PFSK-1 (cell line): Measurements from ENCODE around the gene MAPKBP1.

Experiments used
- POLR2AphosphoS5 ChIP-seq: IDR thresholded peaks from 2 replicates; pipeline ENCODE4 v1.6.1; 2012; ENCODE audit warnings: low read depth, mild to moderate bottlenecking, control low read depth, low read length, moderate library complexity
- REST ChIP-seq, 2 experiments: IDR thresholded peaks; 2 replicates each; pipeline versions ENCODE4 v1.6.1 to v1.8.0; 2011 to 2012; ENCODE audit warnings: low read depth in 2 of 2, low read length in 2 of 2, control low read depth in 1 of 2, inconsistent platforms in 1 of 2, mild to moderate bottlenecking in 1 of 2, moderate library complexity in 1 of 2; ENCODE audit not compliant: insufficient read depth in 1 of 2
- SIN3A ChIP-seq: IDR thresholded peaks from 2 replicates; pipeline ENCODE4 v1.6.1; 2012; ENCODE audit warnings: mild to moderate bottlenecking, low read length, moderate library complexity, borderline replicate concordance; ENCODE audit not compliant: insufficient read depth
- TAF1 ChIP-seq: IDR thresholded peaks from 2 replicates; pipeline ENCODE4 v1.6.1; 2012; ENCODE audit warnings: low read length, control low read depth, borderline replicate concordance; ENCODE audit not compliant: insufficient read depth

- TF ChIP-seq TAF1, result no peak
- no peak for TF ChIP-seq REST (IDR thresholded peaks at IDR 0.05; ENCODE audit: insufficient read depth in 1 of 2, low read depth in 2 of 2, low read length in 2 of 2)
- no peak for TF ChIP-seq POLR2AphosphoS5
- TF ChIP-seq SIN3A, result no peak
These were observed 39.2 kb upstream of the MAPKBP1 start for GRCh38 chr15:41735046-41735445.
